ENCODE results near the gene NAV3.

NAV3 gene

DNA sequence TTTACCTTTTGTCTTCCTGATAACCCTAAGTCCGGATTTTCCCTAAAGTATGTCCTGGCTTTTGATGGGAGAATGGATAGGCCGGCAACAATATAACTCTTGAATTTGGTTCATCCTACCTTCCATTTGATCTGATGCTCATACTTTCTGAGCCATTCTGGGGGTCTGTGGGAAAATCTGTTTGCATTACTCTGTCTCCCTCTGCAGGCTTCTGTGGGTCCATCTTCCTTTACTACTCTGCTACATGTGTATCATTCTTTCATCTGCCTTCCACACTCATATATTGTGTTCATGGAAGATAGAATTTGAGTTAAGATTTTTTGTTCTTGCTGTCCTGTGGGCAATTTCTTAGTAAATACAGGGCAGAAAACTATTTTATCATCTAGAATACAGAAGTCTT is 101.5 kb downstream of the NAV3 start:
- no peak for DNase-seq

- DNase-seq: no peak
Measured at GRCh38 chr12:77938301-77938700, 107.6 kb downstream of the NAV3 start.

DNA sequence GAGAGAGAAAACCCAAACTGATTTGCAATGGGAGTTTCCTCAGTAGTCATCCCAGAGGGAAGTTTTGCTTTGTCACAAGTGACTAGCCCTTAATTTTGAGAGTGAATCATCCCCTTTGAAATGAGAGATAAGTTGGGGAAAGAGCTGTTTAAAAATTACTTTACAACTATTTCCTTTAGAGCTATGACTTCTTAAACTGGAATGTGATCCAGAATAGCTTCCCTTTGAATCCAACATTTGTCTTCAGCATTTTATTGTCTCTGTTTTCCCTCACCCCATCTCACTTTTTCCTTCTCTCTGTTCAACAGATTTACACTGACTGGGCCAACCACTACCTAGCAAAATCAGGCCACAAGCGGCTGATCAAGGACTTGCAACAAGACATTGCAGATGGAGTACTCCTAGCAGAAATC is 109.3 kb downstream of the NAV3 start:
- no peak for DNase-seq

DNA sequence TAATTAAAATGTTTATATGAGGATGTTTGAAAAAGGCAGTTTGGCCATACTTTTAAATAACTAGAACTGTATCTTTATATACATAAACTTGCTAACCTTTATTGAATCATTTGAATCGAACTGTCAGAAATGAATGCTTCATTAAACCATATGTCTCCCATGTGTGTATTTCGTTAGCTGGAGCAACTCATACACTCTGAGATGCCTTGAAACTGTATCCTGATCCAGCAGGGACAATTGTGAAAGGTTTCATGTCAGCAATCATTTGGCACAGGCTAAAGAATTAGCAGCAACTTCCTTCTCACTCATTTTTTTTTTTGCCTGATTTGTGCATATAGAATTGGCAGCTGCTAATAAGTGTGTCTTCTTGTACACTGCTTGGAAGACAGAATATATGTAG is 109.9 kb downstream of the NAV3 start:
- DNase-seq: no peak

DNA sequence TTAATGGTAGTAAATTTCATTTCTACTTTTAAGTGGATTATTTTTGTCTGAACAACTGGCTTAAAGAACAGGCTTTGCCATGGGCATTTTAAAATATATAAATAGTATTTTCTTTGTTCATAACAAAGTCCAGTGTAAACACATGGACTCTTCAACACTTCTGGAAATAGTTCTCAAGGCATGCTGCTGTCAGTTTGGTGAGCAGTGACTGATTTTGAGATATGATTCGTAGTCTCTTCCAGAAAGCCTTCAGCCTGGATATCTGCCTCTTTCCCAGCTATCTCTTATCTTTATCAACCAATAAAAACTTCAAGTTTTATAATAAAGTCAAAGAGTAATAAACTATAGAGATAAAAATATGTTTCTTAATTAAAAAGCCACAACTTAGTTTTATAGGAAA is 110.7 kb downstream of the NAV3 start:
- DNase-seq: no peak

DNA sequence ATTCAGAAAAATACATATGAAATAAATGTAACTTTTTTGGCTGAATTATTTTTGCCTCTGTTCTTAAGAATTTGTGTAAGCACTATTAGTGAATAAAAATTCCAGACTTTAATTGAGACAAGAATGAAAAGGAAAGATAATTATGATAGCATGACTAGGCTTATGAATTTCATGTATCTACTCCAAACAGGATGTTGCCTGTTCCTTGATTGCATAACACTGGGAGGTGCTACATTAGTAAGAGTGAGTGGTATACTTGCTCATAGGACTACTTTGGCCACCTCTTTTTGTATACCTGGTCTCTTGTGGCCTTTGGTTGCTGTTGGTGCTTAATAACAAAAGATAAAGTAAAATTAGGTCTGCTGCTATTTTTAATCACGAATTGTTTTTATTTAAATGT is 112.8 kb downstream of the NAV3 start:
- no peak for DNase-seq

DNA sequence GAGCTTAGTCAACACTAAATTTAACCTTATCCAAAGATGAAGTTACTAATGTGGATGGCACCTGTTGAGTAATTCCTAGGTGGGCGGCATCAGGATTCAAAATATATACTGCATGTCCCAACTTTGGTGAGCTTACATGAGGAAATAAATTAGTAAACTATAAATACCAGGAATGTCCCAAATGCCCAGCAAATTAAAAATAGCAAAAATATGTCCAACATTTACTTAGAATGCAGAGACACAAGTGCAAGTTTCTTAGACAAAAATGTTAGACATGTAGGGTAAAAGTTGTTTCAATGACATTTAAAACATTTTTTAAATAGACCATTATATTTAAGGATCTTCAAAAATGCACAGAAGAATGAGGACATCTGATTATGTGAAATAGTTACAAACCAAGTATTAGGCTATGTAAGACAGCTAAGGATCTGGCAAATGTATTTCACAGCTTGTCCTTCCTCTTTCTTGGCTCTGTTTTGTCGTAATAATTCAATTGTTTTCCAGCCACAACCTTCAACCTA is 115.9 kb downstream of the NAV3 start:
- DNase-seq: no peak

DNA sequence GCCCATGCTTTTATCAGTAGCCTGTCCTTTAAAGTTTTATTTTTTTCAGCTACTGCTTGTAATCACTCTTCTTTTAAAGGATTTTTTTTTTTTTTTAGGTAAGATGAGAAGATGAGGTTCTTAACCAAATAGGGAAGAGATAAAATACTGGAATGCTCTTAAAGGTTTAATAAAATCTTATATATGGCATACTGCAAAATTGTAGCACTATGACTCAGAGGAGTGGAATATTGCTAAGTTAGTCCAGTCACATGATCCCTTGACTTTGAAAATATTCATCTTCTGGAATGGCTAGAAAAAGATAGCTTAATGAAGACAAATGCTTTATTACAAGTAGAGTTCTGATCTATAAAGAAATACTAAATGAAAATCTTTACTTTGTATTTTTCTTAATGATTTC is 116.6 kb downstream of the NAV3 start:
- no peak for DNase-seq

- DNase-seq: no peak
Measured at GRCh38 chr12:77947746-77948145, 117.1 kb downstream of the NAV3 start.

DNA sequence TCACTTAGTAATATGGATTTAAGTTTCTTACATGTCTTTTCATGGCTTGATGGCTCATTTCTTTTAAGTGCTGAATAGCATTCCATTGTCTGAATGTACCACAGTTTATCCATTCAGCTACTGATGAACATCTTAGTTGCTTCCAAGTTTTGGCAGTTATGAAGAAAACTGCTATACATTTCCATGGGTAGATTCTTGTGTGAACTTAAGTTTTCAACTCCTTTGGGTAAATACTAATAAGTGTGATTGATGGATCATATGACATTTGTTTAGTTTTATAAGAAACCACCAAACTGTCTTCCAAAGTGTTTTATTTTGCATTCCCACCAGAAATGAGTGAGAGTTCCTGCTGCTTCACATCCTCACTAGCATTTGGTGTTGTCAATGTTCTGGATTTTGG is 119.2 kb downstream of the NAV3 start:
- DNase-seq: no peak

DNA sequence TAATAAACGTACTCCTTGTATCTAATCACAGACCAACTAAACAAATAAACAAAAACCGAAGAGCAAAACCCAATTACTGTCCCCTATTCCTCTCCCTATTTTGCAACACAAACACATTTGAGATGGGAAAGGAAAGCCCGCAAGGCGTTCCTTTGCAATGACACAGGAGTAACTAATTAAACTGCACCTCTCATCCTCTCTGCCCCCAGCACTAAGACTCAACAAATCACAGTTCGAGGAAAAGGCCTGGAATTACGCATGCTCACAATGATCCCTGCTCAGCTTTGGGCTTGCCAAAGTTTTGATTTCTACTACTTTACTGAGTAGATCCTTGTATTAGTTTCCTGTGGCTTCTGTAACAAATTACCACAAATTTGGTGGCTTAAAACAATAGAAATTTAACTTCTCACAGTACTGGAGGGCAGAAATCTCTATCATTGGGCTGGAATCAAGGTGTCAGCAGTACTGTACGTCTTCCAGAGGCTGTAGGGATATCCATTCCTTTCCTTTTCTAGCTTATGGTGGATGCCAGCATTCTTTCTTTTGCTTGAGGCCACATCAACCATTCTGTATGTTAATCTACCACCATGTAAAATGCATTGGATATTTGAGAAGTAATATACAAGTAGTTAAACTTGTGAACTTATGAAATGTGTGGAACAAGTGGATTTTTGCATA is 123.0 kb downstream of the NAV3 start:
- no peak for DNase-seq

DNA sequence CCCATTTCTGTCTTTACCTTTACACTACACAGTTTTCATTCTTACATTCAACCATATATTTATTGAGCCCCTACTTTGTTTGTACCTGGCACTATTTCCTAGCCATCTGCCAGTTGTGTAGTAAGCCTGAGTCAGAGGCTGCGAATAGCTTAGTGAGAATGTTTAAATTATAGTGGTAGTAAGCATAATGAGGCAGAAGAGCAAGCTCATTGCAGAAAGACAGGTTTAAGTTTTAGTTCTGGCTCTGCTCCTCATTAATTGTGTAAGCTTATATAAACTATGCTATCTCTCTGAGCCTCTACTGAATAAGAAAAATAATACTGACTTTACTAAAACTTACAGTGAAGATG is 123.5 kb downstream of the NAV3 start:
- no peak for DNase-seq

DNA sequence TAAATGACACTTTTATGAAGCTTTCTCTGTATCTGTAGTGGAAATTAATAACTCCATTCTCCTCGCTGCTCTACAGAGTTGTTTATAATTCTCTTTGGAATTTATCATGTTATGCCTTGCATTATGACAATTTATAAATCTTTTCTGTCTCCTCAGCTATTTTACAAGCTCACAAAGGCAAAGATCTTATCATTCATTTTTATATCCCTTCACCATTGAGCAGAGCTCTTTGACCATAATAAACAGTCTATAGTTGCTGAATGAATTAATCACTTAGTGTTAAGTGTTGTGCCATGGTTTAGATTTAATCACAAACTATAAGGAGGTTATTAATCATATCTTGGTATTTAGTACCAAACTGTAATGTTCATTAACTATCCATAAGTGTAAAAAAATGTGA is 126.4 kb downstream of the NAV3 start:
- no peak for DNase-seq

DNA sequence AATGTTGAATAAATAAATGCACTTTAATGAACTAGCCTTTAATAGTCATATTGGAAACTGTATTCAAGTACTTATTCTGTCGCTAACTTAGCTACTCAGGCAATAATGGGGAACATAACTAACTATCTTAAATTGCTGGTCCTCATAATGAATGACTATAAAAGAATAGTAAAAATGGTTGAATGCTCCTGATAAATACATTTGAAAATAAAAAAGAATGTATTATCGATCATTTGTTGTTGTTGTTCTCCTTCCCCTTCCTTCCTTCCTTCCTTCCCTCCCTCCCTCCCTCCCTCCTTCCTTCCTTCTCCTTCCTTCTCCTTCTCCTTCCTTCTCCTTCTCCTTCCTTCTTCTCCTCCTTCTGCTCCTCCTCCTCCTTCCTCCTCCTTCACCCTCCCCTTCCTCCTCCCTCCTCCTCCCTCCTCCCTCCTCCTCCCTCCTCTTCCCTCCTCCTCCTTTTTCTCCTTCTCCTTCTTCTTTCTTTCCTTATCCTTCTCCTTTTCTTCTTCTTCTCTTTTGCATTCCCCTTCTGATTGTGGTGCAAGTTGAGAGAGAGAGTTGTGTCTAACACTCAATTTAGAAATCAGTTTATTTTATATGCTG is 133.0 kb downstream of the NAV3 start:
- DNase-seq: no peak

DNA sequence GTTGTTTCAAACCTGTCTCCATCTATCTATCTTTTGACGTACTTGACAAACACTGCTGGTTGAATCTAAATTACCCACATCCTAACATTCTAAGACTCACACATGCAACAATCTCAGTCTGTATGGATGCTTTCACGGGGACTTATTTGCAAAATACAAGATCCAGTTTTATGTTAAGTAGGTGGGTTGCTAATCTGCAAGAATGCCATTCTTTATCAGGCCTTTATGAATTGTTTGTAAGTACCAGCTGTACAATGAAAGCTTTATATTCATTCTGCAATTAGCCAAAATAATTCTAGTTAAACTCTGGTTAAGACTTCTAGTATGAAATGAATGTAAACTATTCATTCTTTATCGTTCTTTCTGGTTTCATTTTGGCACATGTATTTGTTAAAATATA is 135.1 kb downstream of the NAV3 start:
- DNase-seq: no peak

GRCh38 chr12:77968021-77968420 is 137.3 kb downstream of the NAV3 start:
- DNase-seq: no peak

- no peak for DNase-seq
Measured at GRCh38 chr12:77968571-77968970, 137.9 kb downstream of the NAV3 start.

- DNase-seq: no peak
Measured at GRCh38 chr12:77973579-77973978, 142.9 kb downstream of the NAV3 start.

- DNase-seq: no peak
Measured at GRCh38 chr12:77974645-77975044, 144.0 kb downstream of the NAV3 start.

- DNase-seq: no peak
Measured at GRCh38 chr12:77979597-77980250, 149.0 kb downstream of the NAV3 start.

DNA sequence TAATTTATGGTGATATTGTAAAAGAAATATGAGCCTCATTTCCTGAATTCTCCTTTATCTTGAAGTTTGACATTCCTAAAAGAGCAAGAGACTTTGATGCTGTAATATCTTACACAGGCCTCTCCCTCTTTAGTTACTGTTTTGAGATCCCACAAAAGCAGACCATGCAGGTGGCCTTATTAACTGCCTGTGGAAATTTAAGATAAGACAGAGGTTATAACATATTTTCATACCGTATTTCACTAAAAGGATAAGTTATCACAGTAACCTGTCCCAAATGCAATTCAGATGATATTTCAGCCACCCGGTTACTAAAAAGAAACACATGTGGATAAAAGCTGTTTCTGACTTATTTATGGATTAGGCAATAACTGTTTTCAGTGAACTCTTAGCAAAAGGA is 150.1 kb downstream of the NAV3 start:
- no peak for DNase-seq

DNA sequence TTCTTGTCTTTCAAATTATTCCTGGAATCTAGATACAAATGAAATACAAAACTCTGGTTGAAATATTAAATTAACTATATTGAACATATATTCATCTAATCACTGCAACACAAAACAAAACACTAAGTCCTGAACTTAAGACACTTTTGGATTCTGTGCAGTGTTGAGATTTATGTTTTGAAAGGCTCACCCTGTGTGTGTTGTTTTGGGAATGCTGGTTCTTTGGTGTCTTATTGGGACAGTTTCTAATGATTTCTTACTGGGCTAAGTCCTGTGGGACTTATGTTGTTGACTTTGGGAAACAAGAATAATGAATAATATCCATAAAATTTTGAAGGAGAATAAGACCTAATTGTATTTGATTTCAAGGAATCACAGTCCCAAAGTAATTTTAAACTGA is 153.2 kb downstream of the NAV3 start:
- DNase-seq: no peak

DNA sequence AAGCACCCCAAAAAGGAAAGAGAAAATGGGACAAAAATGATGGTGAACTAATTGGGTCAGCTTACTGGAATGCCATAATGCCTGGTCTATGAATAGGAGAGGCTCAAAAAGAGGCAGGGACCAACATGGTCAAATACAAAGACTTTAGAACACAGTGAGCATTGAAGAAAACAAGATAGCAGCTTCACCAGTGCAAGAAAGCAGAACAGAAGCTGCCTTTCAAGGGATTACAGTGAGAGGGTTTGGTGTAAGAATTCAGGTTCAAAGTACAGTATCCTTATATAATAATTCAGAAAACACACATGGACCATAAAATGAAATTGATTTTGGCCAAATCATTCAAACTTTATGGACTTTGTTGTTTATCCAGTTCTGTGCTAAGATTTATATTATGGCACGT is 162.1 kb downstream of the NAV3 start:
- no peak for DNase-seq

DNA sequence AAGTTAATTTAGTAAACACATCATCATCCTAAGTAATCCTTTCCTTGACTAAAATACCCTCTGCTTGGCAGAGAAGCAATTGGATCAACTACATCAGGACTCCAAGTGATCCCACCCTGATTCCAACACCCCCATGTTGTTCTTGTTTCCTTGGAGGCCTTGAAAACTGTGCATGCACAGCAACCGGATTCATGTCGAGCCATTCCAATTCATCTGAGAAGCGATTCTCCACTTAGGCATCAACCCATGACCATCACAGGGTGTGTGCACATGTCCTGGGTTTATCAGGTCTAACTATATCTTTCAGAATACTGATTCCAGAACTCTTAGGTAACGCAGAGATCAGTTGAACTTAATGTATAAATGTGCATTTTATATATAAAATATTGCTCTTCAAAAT is 163.0 kb downstream of the NAV3 start:
- DNase-seq: no peak

Measured in effector CD4-positive, alpha-beta T cell (primary cell).